ENCODE results near the gene HIF1A.

DNA sequence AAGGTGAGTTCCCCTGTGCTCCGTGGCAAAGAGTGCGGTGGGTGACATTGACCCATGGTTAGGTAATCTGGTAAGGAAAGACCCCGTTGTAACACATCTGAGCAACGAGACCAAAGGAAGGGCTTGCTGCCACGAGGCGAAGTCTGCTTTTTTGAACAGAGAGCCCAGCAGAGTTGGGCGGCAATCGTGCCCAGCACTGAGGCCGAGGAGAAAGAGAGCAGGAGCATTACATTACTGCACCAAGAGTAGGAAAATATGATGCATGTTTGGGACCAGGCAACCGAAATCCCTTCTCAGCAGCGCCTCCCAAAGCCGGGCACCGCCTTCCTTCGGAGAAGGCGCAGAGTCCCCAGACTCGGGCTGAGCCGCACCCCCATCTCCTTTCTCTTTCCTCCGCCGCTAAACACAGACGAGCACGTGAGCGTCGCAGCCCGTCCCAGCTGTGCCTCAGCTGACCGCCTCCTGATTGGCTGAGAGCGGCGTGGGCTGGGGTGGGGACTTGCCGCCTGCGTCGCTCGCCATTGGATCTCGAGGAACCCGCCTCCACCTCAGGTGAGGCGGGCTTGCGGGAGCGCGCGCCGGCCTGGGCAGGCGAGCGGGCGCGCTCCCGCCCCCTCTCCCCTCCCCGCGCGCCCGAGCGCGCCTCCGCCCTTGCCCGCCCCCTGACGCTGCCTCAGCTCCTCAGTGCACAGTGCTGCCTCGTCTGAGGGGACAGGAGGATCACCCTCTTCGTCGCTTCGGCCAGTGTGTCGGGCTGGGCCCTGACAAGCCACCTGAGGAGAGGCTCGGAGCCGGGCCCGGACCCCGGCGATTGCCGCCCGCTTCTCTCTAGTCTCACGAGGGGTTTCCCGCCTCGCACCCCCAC lies at the start of gene HIF1A:
- TF ChIP-seq, protein P1, sequence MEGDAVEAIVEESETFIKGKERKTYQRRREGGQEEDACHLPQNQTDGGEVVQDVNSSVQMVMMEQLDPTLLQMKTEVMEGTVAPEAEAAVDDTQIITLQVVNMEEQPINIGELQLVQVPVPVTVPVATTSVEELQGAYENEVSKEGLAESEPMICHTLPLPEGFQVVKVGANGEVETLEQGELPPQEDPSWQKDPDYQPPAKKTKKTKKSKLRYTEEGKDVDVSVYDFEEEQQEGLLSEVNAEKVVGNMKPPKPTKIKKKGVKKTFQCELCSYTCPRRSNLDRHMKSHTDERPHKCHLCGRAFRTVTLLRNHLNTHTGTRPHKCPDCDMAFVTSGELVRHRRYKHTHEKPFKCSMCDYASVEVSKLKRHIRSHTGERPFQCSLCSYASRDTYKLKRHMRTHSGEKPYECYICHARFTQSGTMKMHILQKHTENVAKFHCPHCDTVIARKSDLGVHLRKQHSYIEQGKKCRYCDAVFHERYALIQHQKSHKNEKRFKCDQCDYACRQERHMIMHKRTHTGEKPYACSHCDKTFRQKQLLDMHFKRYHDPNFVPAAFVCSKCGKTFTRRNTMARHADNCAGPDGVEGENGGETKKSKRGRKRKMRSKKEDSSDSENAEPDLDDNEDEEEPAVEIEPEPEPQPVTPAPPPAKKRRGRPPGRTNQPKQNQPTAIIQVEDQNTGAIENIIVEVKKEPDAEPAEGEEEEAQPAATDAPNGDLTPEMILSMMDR (IDR thresholded peaks at IDR 0.05) = no peak
- no peak for TF ChIP-seq ZFX (IDR thresholded peaks at IDR 0.05; ENCODE audit: borderline replicate concordance)

All from 22Rv1 (cell line).